D721Med (cell line): ENCODE data around the gene ZPLD1.

Experiments
- DNase-seq: peaks from one replicate; pipeline ENCODE4 v3.0.0; 2011; ENCODE audit warnings: low spot score; ENCODE audit not compliant: insufficient read length
- FAIRE-seq: peaks from 2 replicates; lab custom pipeline; 2011; peaks lifted over from hg19 to GRCh38; lab: Jason Lieb, UNC
- CTCF ChIP-seq: IDR thresholded peaks from 2 replicates; pipeline ENCODE4 v1.5.1; 2012; ENCODE audit warnings: mild to moderate bottlenecking, control low read depth; ENCODE audit not compliant: insufficient read depth; ENCODE audit errors: missing control alignments

ZPLD1 gene

GRCh38 chr3:102473648-102474047 is 38.8 kb downstream of the ZPLD1 start:
- TF ChIP-seq CTCF, result no peak
- DNase-seq (no peak), FAIRE-seq (no peak)

- no peak for FAIRE-seq
Measured at GRCh38 chr3:102474207-102474606, 39.4 kb downstream of the ZPLD1 start.

GRCh38 chr3:102476198-102476597 is 41.4 kb downstream of the ZPLD1 start:
- no peak for TF ChIP-seq CTCF
- DNase-seq (no peak), FAIRE-seq (no peak)

More at GRCh38 chr3:102474207-102474606, 39.4 kb downstream of the ZPLD1 start:
- no peak for DNase-seq
- TF ChIP-seq CTCF, result no peak

GRCh38 chr3:102478160-102478559 is 43.3 kb downstream of the ZPLD1 start:
- no peak for FAIRE-seq
- DNase-seq, result no peak
- TF ChIP-seq CTCF, result no peak

- no peak for TF ChIP-seq CTCF
- no peak for DNase-seq
- FAIRE-seq, result no peak
Measured at GRCh38 chr3:102480139-102480538, 45.3 kb downstream of the ZPLD1 start.

- FAIRE-seq (no peak), DNase-seq (no peak)
- no peak for TF ChIP-seq CTCF
Measured at GRCh38 chr3:102481050-102481449, 46.2 kb downstream of the ZPLD1 start.

- no peak for DNase-seq
- FAIRE-seq, result no peak
- TF ChIP-seq CTCF, result no peak
Measured at GRCh38 chr3:102483556-102483955, 48.7 kb downstream of the ZPLD1 start.
